CD4-positive, alpha-beta T cell (primary cell): ENCODE data around the gene TMEM117. TPM values are rescaled to one million over a fixed set of nuclear protein-coding genes. Genes with fewer than 3 reads are reported as not detected.
"Not testable (repeated sequence)": the region's sequence is repeated elsewhere in the genome, so short reads cannot be mapped to it uniquely, and the experiment has no call there.

Experiments used
- ATAC-seq: fragments of 200-7000 bp; cut with Tn5 transposase; one replicate; pipeline ENCODE4 v1.10.0; 2022; ENCODE audit warnings: mild to moderate bottlenecking; ENCODE audit not compliant: poor library complexity
- CTCF ChIA-PET: fragments of 350-600 bp; sonication (Branson Sonifier 250); formaldehyde crosslinking; loops from one replicate; lab custom pipeline; 2021; ENCODE audit warnings: antibody characterized with exemption, inconsistent platforms; lab: Charles Lee
- POLR2A ChIA-PET: fragments of 350-600 bp; sonication (Branson Sonifier 250); formaldehyde crosslinking; loops from one replicate; lab custom pipeline; 2021; ENCODE audit warnings: antibody characterized with exemption, inconsistent platforms; lab: Charles Lee
- DNase-seq, 14 experiments: peaks; one replicate each; pipeline ENCODE4 v3.0.0-alpha.2; 2013 to 2020; ENCODE audit warnings: mixed read lengths in 2 of 14
- H3K27ac ChIP-seq, 2 donors: one replicate each; pipeline versions ENCODE4 v1.5.1 to v1.7.0; 2013; ENCODE audit warnings: low read length in 2 of 2, low read depth in 1 of 2, mild to moderate bottlenecking in 1 of 2
- H3K27me3 ChIP-seq, 2 experiments: 1 replicate in 1 of 2; 2 replicates in 1 of 2; pipeline versions ENCODE4 v1.6.1 to v1.7.0; 2013; ENCODE audit warnings: low read length in 2 of 2, control low read depth in 1 of 2, mild to moderate bottlenecking in 1 of 2, moderate library complexity in 1 of 2; ENCODE audit not compliant: insufficient read depth in 2 of 2, control insufficient read depth in 1 of 2
- H3K36me3 ChIP-seq: one replicate; pipeline ENCODE4 v1.6.1; 2013; ENCODE audit warnings: low read length, control low read depth; ENCODE audit not compliant: insufficient read depth
- H3K4me1 ChIP-seq: one replicate; pipeline ENCODE4 v1.6.1; 2013; ENCODE audit warnings: low read length, control low read depth; ENCODE audit not compliant: insufficient read depth
- H3K4me3 ChIP-seq: one replicate; pipeline ENCODE4 v1.5.1; 2013; ENCODE audit warnings: mild to moderate bottlenecking, low read length, moderate library complexity
- H3K9me3 ChIP-seq, 2 experiments: 1 replicate in 1 of 2; 2 replicates in 1 of 2; pipeline versions ENCODE4 v1.6.1 to v1.7.0; 2013; ENCODE audit warnings: low read length in 2 of 2, mild to moderate bottlenecking in 2 of 2, control low read depth in 1 of 2, moderate library complexity in 1 of 2; ENCODE audit not compliant: control insufficient read depth in 1 of 2, insufficient read depth in 1 of 2
- H3K27ac Mint-ChIP-seq: one replicate; pipeline ENCODE4 v1.8.0; 2020; ENCODE audit warnings: mixed read lengths
- H3K27me3 Mint-ChIP-seq: one replicate; pipeline ENCODE4 v1.8.0; 2021; ENCODE audit warnings: mixed read lengths
- H3K36me3 Mint-ChIP-seq: one replicate; pipeline ENCODE4 v1.8.0; 2021; ENCODE audit warnings: low read depth, mixed read lengths
- H3K4me1 Mint-ChIP-seq: one replicate; pipeline ENCODE4 v1.8.0; 2021; ENCODE audit warnings: low read depth, mixed read lengths
- H3K4me3 Mint-ChIP-seq: one replicate; pipeline ENCODE4 v1.8.0; 2020; ENCODE audit warnings: mild to moderate bottlenecking, mixed read lengths
- H3K9me3 Mint-ChIP-seq: one replicate; pipeline ENCODE4 v1.8.0; 2020; ENCODE audit warnings: mixed read lengths
- CTCF ChIP-seq: fragments of 200-600 bp; IDR thresholded peaks from one replicate; pipeline ENCODE4 v1.8.0; 2022; ENCODE audit warnings: antibody characterized with exemption, mild to moderate bottlenecking
- intact Hi-C, 2 experiments: fragments of 100-400 bp; cut with DNase I in 1 of 2; cut with micrococcal nuclease in 1 of 2; formaldehyde crosslinking; loops; one replicate each; pipeline versions ENCODE4 v1.15.1 to v1.9.0; 2023 to 2025; cut with DNase I, micrococcal nuclease
- total RNA-seq, 174 experiments: library from RNA in 2 of 174; stranded (reverse) in 2 of 174; gene quantifications; one replicate each; pipeline ENCODE4 v1.2.3 and lab custom pipeline; 2021 to 2026

TMEM117 gene
- total RNA-seq, 2 experiments from 2014 or later: 3.4 to 4.4 TPM

DNA sequence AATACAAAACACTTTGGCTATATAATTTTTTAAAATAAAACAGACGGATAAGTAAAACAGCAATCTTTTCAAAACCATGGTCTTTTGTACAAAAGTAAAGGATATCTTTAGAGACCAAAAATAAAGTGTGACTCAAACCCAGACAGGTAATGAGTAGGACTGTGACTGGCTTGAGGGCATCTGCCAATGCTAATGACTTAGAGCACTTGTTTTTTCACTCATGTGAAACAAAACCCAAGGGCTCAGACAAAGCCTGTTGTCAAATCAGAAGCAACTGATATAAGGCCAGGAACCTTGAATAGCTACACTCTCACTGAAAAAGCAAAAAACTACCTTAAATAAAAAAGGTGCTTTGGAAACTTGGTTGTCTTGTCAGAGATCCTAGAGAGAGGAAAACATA, 357.4 kb downstream of the TMEM117 start:
- Histone ChIP-seq H3K4me3 (no peak overlapping the region), H3K4me1 (no peaks in the 10 kb centered on the region), H3K9me3 (no peaks in the 10 kb centered on the region), H3K27me3 (no peaks in the 10 kb centered on the region), H3K36me3 (no peaks in the 10 kb centered on the region), H3K27ac (no peak overlapping the region)
- Mint-ChIP-seq H3K4me1 (no peaks in the 10 kb centered on the region), H3K27me3 (no peaks in the 10 kb centered on the region), H3K9me3 (peaks cover 2% of the 10 kb centered on the region), H3K27ac (no peak overlapping the region), H3K4me3 (no peak overlapping the region), H3K36me3 (no peaks in the 10 kb centered on the region)
- intact Hi-C loops: no loop called here
- ChIA-PET POLR2A (interaction anchor here (0.6 kb wide), 1 partner anchor 38 kb away, joined by 3 read pairs; no protein-coding TSS in a partner anchor), CTCF (no interaction called here)
- no peak for TF ChIP-seq CTCF
- no peak for ATAC-seq
- no peak for DNase-seq

- DNase-seq, intact Hi-C loops, ATAC-seq, CTCF ChIA-PET, H3K9me3 Mint-ChIP-seq, H3K27me3 Mint-ChIP-seq, H3K9me3 ChIP-seq, H3K4me3 ChIP-seq, H3K4me1 ChIP-seq, H3K4me1 Mint-ChIP-seq, POLR2A ChIA-PET, H3K4me3 Mint-ChIP-seq, H3K27me3 ChIP-seq, H3K36me3 Mint-ChIP-seq, H3K36me3 ChIP-seq, H3K27ac Mint-ChIP-seq, H3K27ac ChIP-seq: not testable (repeated sequence)
Observed at GRCh38 chr12:44195719-44196118, 359.8 kb downstream of the TMEM117 start.

DNA sequence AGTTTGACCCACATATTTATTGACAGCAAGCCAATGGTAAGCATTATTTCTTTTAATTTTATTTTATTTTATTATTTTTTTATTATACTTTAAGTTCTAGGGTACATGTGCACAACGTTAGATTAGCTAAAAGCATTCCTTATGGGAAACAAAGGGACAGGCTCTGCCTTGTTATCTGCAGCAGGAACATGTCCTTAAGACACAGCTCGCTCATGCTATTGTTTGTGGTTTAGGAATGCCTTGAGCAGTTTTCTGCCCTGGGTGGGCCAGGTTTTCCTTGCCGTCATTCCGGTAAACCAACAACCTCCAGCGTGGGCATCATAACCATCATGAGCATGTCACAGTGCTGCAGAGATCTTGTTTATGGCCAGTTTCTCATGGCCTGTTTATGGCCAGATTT, 370.2 kb downstream of the TMEM117 start:
- no peaks in the 10 kb centered on the region for H3K9me3 ChIP-seq
- H3K27me3 ChIP-seq: no peaks in the 10 kb centered on the region
- H3K27me3 Mint-ChIP-seq: no peaks in the 10 kb centered on the region
- POLR2A ChIA-PET: no interaction called here
- no peaks in the 10 kb centered on the region for H3K36me3 ChIP-seq
- TF ChIP-seq CTCF: no peak
- CTCF ChIA-PET: no interaction called here
- intact Hi-C loops: no loop called here
- no peak overlapping the region for H3K4me3 Mint-ChIP-seq
- H3K4me1 ChIP-seq: no peaks in the 10 kb centered on the region
- peaks cover 8% of the 10 kb centered on the region for H3K36me3 Mint-ChIP-seq
- no peak for DNase-seq
- ATAC-seq: no peak
- no peaks in the 10 kb centered on the region for H3K4me1 Mint-ChIP-seq
- no peak overlapping the region for H3K4me3 ChIP-seq
- H3K9me3 Mint-ChIP-seq: peaks cover 11% of the 10 kb centered on the region
- no peak overlapping the region for H3K27ac Mint-ChIP-seq
- no peak overlapping the region for H3K27ac ChIP-seq

DNA sequence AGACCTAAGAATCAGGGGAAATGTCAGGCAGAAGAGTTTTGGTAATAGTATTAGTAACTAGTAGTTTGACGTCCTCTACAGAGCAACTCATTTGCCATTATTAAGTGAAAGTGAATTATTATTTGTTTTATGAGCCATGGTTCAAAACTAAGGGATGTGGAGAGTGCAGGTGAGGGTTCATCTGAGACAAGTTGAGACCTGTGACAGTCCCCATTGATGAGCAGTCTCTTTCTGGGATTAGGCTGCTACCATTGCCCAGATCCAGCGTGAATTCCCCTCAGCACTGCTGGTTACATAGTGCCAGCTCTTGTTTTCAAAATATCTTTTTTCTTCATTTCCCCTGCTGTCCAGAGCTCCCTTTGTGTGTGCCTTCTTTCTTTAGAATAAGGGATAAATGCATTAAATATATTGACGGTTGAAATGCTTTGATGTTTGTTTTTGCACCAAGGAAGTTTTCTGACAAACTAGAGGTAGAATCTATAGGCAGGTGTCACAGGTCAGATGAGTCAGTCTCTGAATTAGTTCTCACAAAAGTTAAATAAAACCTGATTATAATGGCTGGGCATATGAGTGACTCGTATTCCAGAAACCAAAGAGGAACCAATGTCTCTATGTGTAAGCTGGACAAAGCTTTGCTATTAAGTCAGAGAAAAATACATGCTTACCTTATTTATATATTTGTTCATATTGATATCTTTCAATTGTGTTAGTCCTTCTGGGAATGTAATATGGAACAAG, 381.4 kb downstream of the TMEM117 start:
- H3K4me3 Mint-ChIP-seq: no peak overlapping the region
- no peak for TF ChIP-seq CTCF
- H3K9me3 ChIP-seq: peaks cover 0 to 3% of the 10 kb centered on the region in 2 experiments
- H3K27ac Mint-ChIP-seq: no peak overlapping the region
- POLR2A ChIA-PET: no interaction called here
- H3K4me1 Mint-ChIP-seq: no peaks in the 10 kb centered on the region
- H3K27me3 Mint-ChIP-seq: no peaks in the 10 kb centered on the region
- no peaks in the 10 kb centered on the region for H3K36me3 ChIP-seq
- no peaks in the 10 kb centered on the region for H3K27me3 ChIP-seq
- intact Hi-C loops: no loop called here
- peaks cover 6% of the 10 kb centered on the region for H3K9me3 Mint-ChIP-seq
- DNase-seq (no peak), ATAC-seq (no peak)
- H3K27ac ChIP-seq: no peak overlapping the region
- no peaks in the 10 kb centered on the region for H3K4me1 ChIP-seq
- H3K4me3 ChIP-seq: no peak overlapping the region
- H3K36me3 Mint-ChIP-seq: peaks cover 14% of the 10 kb centered on the region
- CTCF ChIA-PET: no interaction called here
